Prostate gland (tissue), 2 donors: ENCODE data around the gene HSPG2.

ENCODE experiments used
- POLR2A ChIP-seq: fragments of 450-650 bp; IDR thresholded peaks from one replicate; pipeline ENCODE4 v1.6.1; 2016; ENCODE audit warnings: antibody characterized with exemption, mild to moderate bottlenecking
- POLR2AphosphoS5 ChIP-seq: sonication (generic); formaldehyde crosslinking; IDR thresholded peaks from one replicate; pipeline ENCODE4 v1.6.1; 2017; ENCODE audit warnings: antibody characterized with exemption
- TF ChIP-seq, protein P1 (sequence below), 4 experiments: fragments of 200-600 bp in 2 of 4; fragments of 450-650 bp in 2 of 4; sonication (generic) in 2 of 4; IDR thresholded peaks; 1 replicate in 3 of 4; 2 replicates in 1 of 4; pipeline ENCODE4 v1.5.1; 2016 to 2019; ENCODE audit warnings: antibody characterized with exemption in 4 of 4, mild to moderate bottlenecking in 2 of 4, moderate library complexity in 2 of 4

GRCh38 chr1:21911205-21912001 is 25.7 kb downstream of the HSPG2 start:
- TF ChIP-seq, protein P1, sequence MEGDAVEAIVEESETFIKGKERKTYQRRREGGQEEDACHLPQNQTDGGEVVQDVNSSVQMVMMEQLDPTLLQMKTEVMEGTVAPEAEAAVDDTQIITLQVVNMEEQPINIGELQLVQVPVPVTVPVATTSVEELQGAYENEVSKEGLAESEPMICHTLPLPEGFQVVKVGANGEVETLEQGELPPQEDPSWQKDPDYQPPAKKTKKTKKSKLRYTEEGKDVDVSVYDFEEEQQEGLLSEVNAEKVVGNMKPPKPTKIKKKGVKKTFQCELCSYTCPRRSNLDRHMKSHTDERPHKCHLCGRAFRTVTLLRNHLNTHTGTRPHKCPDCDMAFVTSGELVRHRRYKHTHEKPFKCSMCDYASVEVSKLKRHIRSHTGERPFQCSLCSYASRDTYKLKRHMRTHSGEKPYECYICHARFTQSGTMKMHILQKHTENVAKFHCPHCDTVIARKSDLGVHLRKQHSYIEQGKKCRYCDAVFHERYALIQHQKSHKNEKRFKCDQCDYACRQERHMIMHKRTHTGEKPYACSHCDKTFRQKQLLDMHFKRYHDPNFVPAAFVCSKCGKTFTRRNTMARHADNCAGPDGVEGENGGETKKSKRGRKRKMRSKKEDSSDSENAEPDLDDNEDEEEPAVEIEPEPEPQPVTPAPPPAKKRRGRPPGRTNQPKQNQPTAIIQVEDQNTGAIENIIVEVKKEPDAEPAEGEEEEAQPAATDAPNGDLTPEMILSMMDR (IDR thresholded peaks at IDR 0.05), result no peak
- no peak for TF ChIP-seq POLR2A
- no peak for TF ChIP-seq POLR2AphosphoS5
